GM08714 (cell line): ENCODE data around the gene DDX24.

Experiments
- H3K4me3 ChIP-seq: fragments of 200-500 bp; sonication (Bioruptor generic); 2 replicates; pipeline ENCODE4 v1.5.1; 2014; ENCODE audit warnings: mild to moderate bottlenecking, low read length, inconsistent platforms
- ZNF274 ChIP-seq: IDR thresholded peaks from 2 replicates; pipeline ENCODE4 v1.6.1; 2012; ENCODE audit warnings: mild to moderate bottlenecking, low read depth, low read length

The DDX24 gene

GRCh38 chr14:94054401-94054800, 26.6 kb downstream of the DDX24 start:
- TF ChIP-seq ZNF274: no peak
- no peak overlapping the region for H3K4me3 ChIP-seq

GRCh38 chr14:94052662-94053061, 28.3 kb downstream of the DDX24 start:
- H3K4me3 ChIP-seq: no peak overlapping the region
- no peak for TF ChIP-seq ZNF274

- TF ChIP-seq ZNF274: no peak
- no peak overlapping the region for H3K4me3 ChIP-seq
These were observed 28.8 kb downstream of the DDX24 start for GRCh38 chr14:94052199-94052598.

- no peak overlapping the region for H3K4me3 ChIP-seq
- TF ChIP-seq ZNF274: no peak
These were observed 29.2 kb downstream of the DDX24 start for GRCh38 chr14:94051779-94052178.

- no peak overlapping the region for H3K4me3 ChIP-seq
- no peak for TF ChIP-seq ZNF274
These were observed 29.9 kb downstream of the DDX24 start for GRCh38 chr14:94051115-94051514.

GRCh38 chr14:94050231-94050880, 30.6 kb downstream of the DDX24 start:
- no peak for TF ChIP-seq ZNF274
- no peak overlapping the region for H3K4me3 ChIP-seq

- no peak for TF ChIP-seq ZNF274
- no peak overlapping the region for H3K4me3 ChIP-seq
These were observed 31.4 kb downstream of the DDX24 start for GRCh38 chr14:94049625-94050023.

GRCh38 chr14:94048691-94049624, 32.0 kb downstream of the DDX24 start:
- no peak for TF ChIP-seq ZNF274
- no peak overlapping the region for H3K4me3 ChIP-seq

GRCh38 chr14:94047581-94047980, 33.4 kb downstream of the DDX24 start:
- no peak for TF ChIP-seq ZNF274
- no peak overlapping the region for H3K4me3 ChIP-seq

- no peak overlapping the region for H3K4me3 ChIP-seq
- no peak for TF ChIP-seq ZNF274
These were observed 34.2 kb downstream of the DDX24 start for GRCh38 chr14:94046696-94047250.

GRCh38 chr14:94045563-94046345, 35.2 kb downstream of the DDX24 start:
- no peak for TF ChIP-seq ZNF274
- H3K4me3 ChIP-seq: no peak overlapping the region

- H3K4me3 ChIP-seq: no peak overlapping the region
- TF ChIP-seq ZNF274: no peak
These were observed 35.9 kb downstream of the DDX24 start for GRCh38 chr14:94045101-94045500.

GRCh38 chr14:94044476-94045091, 36.4 kb downstream of the DDX24 start:
- no peak for TF ChIP-seq ZNF274
- H3K4me3 ChIP-seq: no peak overlapping the region
